GM10847 (cell line): ENCODE results near the gene ARHGAP26.

Experiments
- POLR2A ChIP-seq: IDR thresholded peaks from 2 replicates; pipeline ENCODE4 v1.6.1; 2011; ENCODE audit not compliant: insufficient read length; ENCODE audit errors: extremely low read depth

The ARHGAP26 gene

DNA sequence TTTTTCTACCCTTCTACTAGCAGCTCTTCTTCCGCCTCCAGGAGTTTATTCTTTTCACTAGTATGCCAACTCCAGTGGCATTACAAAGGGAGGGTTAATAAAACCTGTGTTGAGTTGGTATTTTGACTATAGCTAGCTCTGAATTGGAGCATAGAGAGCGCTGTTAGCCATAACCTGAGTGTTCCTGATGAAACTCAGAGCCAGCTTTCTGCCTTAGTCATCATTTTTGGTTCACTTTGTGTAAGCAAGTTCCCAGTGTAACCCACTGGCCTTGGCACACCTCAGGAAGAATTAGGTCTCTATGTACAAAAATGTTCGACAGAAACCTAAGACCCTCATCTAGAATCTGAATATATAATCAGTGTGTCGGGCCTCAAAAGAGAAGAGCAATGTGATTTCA is 394.4 kb downstream of the ARHGAP26 start:
- TF ChIP-seq POLR2A = no peak

DNA sequence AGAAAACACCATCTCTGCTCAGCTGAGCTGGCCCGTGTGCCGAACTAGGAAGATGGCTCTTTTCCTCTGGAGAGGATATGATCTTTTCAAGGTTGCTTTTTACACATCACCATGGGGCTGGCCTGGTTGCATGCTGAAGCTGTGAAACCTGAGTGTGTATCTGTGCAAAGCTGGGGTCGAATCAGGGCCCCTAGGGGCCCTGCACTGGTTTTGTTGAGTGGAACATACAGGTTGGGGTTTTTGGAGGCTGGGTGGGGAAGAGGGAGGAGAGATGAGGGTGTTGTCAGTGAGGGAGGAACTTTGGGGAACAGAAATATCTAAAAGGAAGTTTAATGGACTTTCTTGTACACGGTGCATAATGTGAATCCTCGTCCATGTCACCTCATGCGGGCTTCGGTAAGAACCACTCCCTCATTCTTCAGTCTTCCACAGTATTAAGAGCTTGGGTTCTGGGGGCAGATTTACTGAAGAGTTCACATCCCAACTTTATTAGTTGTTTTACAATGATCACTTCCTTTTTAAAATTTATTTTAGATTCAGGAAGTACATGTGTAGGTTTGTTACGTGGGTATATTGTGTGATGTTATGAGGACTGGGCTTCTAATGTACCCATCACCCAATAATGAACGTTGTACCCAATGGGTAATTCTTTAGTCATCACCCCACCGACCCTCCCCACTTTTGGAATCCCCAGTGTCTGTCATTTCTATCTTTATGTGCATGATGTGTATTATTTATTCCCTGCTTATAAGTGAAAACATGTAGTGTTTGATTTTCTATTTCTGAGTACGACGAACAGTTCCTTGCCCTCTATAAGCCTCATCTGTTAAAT is 395.1 kb downstream of the ARHGAP26 start:
- no peak for TF ChIP-seq POLR2A

DNA sequence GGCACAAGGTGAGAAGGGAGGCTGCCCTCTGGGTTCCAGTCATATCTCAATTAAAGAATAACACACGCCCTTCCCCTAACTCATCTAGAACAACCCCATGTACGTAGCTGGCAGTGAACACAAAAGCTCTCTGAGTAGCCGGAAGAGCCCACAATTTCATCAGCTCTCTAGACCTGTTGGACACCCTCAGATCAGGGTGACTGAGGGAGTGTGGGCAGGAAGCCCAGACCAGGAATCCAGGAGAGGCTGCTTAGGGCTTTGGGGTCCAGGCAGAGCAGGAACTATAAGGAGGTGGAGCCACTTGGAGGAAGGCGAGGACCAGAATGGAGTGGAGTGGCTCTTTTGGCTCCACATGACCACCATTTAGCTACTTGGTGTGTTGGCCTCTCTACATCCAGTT is 395.9 kb downstream of the ARHGAP26 start:
- no peak for TF ChIP-seq POLR2A

DNA sequence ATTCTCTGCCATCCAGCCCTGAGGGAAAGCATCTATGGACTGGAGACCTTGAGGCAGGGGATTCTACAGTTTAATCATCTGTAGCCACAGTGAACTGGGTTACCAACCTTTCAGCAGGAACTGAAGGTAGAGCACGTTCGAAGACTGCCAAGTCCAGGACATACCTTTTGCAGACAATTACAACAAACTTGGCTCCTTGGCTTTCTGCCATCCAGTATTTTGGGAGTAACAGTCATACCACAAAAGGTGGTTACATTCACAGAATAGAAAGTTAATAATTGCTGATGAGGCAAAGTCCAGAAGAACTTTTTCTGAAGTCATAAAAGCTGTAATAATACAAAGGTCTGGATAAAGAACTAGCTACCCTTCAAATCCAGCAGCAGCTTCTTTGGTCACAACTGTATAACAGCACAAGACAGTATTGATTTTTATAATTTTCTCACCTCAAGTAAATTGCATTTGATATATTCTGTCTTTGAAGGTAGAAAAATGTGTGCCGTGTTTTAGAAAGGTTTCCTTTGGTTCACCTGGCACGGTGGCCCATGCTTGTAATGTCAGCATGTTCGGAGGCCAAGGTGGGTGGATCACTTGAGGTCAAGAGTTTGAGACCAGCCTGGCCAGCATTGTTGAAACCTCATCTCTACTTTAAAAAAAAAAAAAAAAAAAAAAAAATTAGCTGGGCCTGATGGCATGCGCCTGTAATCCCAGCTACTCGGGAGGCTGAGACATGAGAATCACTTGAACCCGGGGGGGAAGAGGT is 396.7 kb downstream of the ARHGAP26 start:
- TF ChIP-seq POLR2A = no peak

DNA sequence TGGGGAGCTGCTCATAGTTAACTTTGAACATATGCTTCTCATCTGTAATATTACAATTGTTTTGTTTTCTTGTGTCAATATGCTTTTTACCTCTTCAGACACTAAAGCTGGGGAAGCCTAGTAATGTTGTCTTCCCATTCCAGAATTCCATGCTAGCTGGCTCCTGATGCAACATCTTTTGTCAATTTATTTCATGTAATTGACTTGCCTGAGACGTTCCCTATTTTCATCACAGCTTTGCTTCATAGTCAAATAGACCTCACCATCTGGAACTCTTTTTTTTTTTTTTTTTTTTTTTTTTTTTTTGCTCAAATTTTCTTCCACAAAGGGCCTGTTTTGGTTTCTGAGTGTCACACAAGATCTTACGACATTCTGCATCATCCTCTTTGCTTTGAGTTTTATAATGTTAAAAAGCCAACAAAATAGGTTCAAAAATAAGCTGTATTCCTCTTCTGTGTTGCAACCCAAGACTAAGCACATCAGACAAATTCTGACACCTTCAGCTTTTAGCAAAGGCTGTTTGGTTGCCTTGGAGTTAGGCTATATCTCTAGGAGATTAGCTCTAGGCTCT is 398.1 kb downstream of the ARHGAP26 start:
- no peak for TF ChIP-seq POLR2A

DNA sequence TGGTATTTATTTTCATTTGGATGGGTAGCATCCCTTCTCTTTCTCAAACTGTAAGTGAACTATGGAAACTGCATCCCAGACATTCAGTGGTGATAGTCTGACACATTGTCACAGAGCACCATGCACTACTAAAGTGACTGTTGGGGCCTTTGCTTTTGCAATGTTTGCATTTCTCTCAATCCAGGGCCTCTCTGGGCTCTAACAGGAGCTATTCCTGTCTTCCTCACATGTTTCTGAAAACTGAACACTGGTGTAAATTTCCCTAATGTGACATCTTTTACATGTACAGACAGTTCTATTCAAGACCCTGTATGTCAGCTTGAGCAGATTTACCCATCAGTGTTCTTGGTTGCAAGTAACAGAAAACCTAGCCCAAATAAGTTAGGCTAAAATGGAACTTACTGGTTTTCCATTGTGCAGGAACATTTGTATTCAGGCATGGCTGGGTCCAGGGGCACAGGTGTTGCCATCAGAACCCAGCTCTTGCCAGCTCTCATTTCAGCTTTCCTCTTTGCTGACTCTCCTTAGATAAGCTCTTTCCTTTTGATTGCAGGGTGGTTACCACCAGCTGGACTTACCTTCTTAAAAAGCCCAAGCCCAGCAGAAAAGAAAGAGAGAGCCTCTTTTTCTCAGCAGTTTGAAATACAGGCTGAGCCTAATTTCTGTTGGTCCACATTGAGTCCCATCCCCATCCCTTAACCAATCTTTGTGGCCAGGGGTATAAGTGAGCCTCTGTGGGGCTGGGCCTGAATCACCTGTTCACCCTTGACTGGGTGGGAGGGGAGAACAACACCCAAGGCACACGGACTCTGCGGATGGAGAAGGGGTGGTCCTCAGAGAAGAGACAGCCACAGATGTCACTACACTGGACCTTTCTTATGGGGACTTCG is 399.0 kb downstream of the ARHGAP26 start:
- TF ChIP-seq POLR2A = no peak

DNA sequence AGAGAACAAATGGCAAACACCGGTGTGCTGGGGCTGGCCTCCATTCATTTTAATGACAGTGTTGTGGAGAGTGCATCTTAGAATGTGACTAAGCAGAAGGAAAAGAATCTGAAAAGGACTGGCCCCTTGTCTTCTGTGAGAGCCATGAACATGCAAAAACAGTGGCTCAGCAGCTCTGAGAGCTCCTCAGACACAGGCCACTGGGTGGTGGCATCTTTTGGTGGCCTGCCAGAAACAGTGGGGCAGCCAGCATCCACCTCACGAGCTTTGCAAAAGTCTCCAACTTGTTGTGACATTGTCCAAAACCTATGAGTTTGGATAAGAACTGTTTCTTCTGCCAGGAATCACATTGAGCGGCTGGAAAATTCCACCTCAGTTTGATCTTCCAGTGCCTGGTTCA is 399.9 kb downstream of the ARHGAP26 start:
- no peak for TF ChIP-seq POLR2A

DNA sequence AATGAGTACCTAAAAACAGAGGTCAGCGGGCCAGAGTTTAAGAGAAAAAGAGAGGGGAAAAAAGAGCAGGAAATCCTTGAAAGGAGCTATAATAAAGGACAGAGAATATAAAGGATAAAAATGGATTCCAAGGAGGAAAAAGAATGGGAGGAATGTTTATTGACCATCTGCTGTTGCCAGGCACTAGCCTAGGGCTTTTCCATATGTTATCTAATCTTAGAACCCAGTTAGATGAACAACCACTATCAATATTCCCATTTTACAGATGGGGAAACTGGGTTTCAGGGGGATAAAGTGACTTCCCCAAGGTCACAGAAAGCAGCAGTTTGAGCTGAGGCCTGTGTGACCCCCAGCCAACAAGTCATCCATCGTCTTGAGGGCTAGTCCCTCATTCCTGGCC is 400.8 kb downstream of the ARHGAP26 start:
- TF ChIP-seq POLR2A = no peak

DNA sequence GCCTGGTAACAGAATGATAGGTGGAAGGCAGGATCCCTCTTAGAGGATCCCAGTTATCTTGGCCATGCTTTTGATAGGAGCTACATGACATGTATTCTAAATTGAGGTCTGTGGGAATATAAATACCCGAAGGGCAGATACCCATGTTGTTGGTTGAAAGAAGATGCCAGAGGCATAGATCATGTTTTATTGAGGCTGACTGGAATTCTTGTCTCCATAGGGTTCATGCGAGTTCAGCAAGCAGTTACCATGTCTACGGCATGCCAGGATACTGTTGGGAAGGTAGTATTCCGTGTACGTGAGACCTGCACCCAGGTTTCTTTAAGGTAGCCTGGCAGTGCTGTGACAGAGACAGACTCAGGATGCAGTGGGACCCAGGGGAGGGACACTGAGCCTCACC is 402.6 kb downstream of the ARHGAP26 start:
- no peak for TF ChIP-seq POLR2A

DNA sequence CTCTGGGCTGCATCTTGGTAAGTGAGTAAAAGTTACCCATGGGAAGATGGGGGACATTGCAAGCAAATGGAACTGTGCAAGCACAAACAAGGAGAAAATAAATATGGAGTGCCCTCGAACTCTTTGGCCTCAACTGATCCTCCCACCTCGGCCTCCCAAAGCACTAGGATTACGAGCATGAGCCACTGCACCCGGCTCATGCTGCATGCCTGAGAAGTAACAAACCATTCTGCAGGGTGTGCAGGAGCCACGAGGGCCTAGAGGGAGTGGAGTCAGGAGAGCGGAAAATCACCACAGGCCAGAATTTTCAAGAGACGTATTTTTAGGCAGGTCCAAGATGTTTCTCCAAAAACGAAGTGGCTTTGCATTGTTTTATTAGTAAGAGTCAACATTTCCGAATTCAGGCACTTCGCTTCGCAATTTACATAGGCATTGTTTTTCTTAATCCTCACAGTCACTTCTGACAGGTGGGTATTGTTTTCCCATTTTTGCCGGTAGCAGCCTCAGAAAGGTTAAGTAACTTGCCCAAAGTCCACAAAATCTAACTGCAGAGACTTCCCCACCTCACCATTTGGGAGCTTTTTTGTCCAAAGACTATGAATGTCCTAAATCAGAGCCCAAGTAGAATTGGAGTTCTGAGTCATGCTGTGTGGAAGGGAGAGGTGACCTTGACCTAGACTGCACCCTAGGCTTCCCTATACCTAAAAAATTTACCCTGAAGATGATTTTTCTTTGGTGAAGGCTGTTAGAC is 403.1 kb downstream of the ARHGAP26 start:
- no peak for TF ChIP-seq POLR2A

DNA sequence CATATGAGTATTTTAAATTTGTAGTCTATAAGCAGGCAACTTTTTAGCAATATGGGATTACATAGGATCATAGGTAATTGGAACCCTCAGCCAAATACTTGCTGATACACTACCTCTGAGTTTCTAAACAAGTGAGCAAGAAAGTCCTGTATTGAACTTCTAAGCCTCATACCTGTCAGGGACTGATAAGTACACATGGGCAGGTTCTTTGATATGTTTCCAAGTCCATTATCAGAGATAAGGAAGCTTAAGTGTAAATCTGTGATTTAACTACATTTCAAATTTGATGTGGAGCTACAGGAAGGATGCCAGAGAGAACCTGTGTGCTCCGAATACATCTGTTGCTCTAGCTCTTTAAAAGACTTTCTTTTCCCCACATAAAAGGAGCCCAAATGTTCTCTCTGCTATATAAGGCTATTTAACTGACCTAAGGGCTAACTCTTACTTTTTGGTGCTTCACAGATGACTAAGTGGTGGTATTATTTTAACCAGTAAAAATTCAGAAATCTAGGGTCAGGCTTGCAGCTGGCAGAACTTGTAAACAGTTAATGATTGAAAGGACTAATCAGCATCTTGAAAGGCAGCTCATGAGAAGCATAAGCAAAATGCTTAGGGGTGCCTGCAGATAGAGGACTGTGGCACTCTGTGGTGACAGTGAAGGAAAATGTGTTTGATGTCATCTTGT is 404.7 kb downstream of the ARHGAP26 start:
- TF ChIP-seq POLR2A = no peak

DNA sequence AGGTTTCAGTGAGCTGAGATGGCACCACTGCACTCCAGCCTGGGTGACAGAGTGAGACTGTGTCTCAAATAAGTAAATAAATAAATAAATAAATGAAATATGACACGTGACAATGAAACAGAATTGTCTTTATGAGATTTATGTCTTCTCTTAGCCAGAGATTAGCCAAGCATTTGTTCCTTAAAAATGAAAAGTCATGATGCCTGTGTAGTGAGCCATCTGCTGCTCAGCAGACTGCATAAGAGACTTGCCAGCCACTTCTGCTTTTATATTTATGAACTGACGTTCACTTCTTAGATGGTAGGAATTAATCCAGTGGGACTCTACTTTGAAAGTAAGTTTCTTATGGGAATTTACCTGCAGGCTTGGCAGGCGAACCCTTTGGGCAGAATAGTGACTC is 405.9 kb downstream of the ARHGAP26 start:
- TF ChIP-seq POLR2A = no peak

DNA sequence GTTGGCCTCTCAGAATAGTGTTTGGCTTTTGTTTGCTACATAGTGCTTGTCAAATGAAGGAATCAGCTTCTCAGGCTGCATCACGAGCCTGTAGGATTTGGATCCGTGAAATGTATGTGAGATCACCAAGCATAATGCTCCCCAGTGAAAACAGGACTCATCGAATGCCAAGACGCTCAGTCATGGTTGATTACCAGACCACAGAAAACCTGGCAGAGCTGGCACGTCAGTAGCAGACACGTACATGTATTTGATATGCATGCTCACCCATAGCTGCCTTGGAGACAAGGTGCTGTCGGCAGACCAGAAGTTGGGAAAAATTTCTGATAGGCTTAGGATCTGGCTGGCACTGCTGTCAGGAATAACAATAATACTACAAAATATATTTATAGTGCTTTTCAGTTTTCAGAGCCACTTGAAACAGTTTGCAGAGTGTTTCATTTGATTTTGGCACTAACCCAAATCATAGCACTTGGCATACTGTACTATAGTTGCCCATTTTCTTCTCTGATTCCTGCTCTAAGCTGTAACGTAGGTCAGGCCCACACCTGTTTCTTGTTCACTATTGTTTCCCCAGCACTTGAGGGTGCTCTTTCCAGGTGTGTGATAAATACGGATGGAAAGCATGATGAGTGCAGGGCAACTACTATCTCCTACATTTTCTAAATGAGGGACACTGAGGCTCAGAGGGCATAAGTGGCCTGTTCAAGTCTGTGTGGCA is 407.2 kb downstream of the ARHGAP26 start:
- no peak for TF ChIP-seq POLR2A
